Spinal cord (tissue), 10 donors: ENCODE data around the gene MAP7D1. TPM values are rescaled to one million over a fixed set of nuclear protein-coding genes. Genes with fewer than 3 reads are reported as not detected.

Experiments
- DNase-seq, 6 donors: peaks; one replicate each; pipeline versions ENCODE4 v3.0.0 to v3.0.0-alpha.2; 2013 to 2015; ENCODE audit warnings: low spot score in 6 of 6, low read depth in 4 of 6
- H3K27ac ChIP-seq: one replicate; pipeline ENCODE4 v1.5.1; 2013; ENCODE audit warnings: low read depth, low read length, control low read depth
- H3K27me3 ChIP-seq: one replicate; pipeline ENCODE4 v1.6.1; 2013; ENCODE audit warnings: low read length; ENCODE audit not compliant: control insufficient read depth, insufficient read depth
- H3K36me3 ChIP-seq: one replicate; pipeline ENCODE4 v1.6.1; 2013; ENCODE audit warnings: low read length; ENCODE audit not compliant: control insufficient read depth, insufficient read depth
- H3K4me1 ChIP-seq: one replicate; pipeline ENCODE4 v1.6.1; 2013; ENCODE audit warnings: low read length; ENCODE audit not compliant: control insufficient read depth, insufficient read depth
- H3K4me3 ChIP-seq: one replicate; pipeline ENCODE4 v1.5.1; 2013; ENCODE audit warnings: low read depth, low read length, control low read depth
- H3K9me3 ChIP-seq: one replicate; pipeline ENCODE4 v1.6.1; 2013; ENCODE audit warnings: low read length; ENCODE audit not compliant: control insufficient read depth, insufficient read depth
- WGBS: methylation state at CpG from one replicate; pipeline ENCODE4 v1.1.5; 2013; ENCODE audit warnings: missing lambda C conversion rate; ENCODE audit not compliant: insufficient coverage; 5-methylcytosine and 5-hydroxymethylcytosine counted together
- polyA plus RNA-seq, 2 donors: library from polyadenylated mRNA; unstranded; fragments of 120-200 nt; gene quantifications; one replicate each; pipeline ENCODE4 v1.2.1, GENCODE V29; 2013; ENCODE audit not compliant: insufficient read length in 2 of 2
- total RNA-seq, 2 donors: library from RNA; depleted of rRNA in 1 of 2; stranded (reverse); fragments of 120-200 nt in 1 of 2; fragments of >200 nt in 1 of 2; gene quantifications; one replicate each; pipeline versions ENCODE4 v1.2.3 to v1.2.4, GENCODE V29; 2013 to 2014
- donor health status: healthy.

The MAP7D1 gene
- total and polyA plus RNA-seq, 4 donors = 52.4 to 209 (median 124) TPM

GRCh38 chr1:36115931-36116330 lies 40.0 kb upstream of the MAP7D1 start:
- Histone ChIP-seq H3K36me3 (peaks cover 3% of the 10 kb centered on the region), H3K4me3 (no peak overlapping the region), H3K9me3 (no peaks in the 10 kb centered on the region), H3K27ac (no peak overlapping the region), H3K27me3 (no peaks in the 10 kb centered on the region), H3K4me1 (peaks cover 45% of the 10 kb centered on the region)
- no peak for DNase-seq
- 59% methylated on average over 4 of the region's 5 CpGs for WGBS

DNA sequence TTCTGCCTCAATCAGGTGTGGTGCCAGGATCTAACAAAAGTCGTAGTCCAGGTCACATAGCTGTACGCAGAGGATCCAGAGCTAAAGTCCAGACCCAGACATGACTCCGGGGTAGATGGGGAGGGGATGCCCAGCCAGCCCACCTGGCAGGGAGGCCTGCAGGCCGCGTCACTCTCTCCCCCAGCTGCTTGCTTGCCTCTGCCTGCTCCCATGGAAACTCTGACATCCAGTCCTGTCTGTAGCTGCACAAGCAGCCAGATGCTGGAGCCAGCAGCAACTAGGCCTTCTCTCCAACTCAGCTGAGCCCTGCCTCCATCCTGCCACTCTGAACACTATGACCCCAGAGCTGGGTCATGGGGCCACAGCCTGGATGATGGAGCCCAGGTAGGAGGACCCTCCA lies 39.1 kb upstream of the MAP7D1 start:
- DNase-seq = peak in 1 of 6 donors; percentile 54
- H3K27ac ChIP-seq = peak overlapping the region; percentile 21
- peaks cover 3% of the 10 kb centered on the region for H3K36me3 ChIP-seq
- no peaks in the 10 kb centered on the region for H3K9me3 ChIP-seq
- H3K27me3 ChIP-seq = no peaks in the 10 kb centered on the region
- no peak overlapping the region for H3K4me3 ChIP-seq
- WGBS = 53% methylated on average over 5 of the region's 5 CpGs
- peaks cover 45% of the 10 kb centered on the region for H3K4me1 ChIP-seq

DNA sequence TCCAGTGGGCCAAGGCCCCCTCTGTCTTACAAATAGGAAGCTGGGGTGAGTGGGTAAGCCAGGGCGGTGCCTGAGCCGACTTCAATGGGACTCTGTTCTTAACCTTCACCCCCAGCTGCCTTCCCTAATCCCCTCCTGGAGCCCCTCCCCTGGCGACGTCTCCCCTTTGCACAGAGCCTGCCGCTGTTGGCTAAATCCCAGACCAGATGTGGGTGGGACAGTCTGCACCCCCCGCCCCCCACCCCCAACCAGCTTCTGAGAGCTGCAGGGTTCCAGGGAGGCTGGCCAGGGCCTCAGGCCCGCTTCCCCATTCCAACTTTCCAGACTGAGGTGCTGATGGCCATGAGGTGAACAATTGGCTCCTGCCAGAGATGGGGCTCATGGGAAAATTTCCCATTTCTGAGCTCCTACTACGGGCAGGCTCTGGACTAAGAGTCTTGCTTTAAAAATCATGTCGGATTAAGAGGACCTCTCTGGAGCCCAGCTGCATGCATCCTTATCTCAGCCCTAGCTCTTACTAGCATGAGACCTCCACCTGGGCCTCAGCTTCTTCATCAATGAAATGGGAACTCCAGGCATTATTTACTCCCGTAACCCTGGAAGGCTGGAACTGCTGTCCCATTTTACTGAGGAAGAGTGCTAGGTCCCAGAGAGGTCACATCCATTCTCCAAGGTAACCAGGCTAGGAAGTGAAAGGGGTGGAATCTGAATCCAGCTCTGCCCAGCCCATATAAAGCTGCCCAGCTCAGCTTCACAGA lies 37.3 kb upstream of the MAP7D1 start:
- Histone ChIP-seq H3K27ac (no peak overlapping the region), H3K36me3 (peaks cover 3% of the 10 kb centered on the region), H3K4me3 (no peak overlapping the region), H3K27me3 (peaks cover 5% of the 10 kb centered on the region), H3K4me1 (peaks cover 49% of the 10 kb centered on the region), H3K9me3 (no peaks in the 10 kb centered on the region)
- no peak for DNase-seq
- 71% methylated on average over 4 of the region's 10 CpGs for WGBS

- Histone ChIP-seq H3K4me3 (no peak overlapping the region), H3K9me3 (no peaks in the 10 kb centered on the region), H3K27me3 (peaks cover 14% of the 10 kb centered on the region), H3K4me1 (peaks cover 52% of the 10 kb centered on the region), H3K27ac (no peak overlapping the region), H3K36me3 (peaks cover 3% of the 10 kb centered on the region)
- no peak for DNase-seq
- WGBS = 67% methylated on average over 7 of the region's 9 CpGs
These were observed 36.5 kb upstream of the MAP7D1 start for GRCh38 chr1:36119456-36119855.

- DNase-seq = no peak
- Histone ChIP-seq H3K4me3 (no peak overlapping the region), H3K36me3 (no peaks in the 10 kb centered on the region), H3K9me3 (no peaks in the 10 kb centered on the region), H3K27ac (no peak overlapping the region), H3K4me1 (peaks cover 42% of the 10 kb centered on the region), H3K27me3 (peaks cover 30% of the 10 kb centered on the region)
- WGBS = 77% methylated on average over 12 of the region's 12 CpGs
These were observed 33.6 kb upstream of the MAP7D1 start for GRCh38 chr1:36122062-36123030.

GRCh38 chr1:36123356-36123755 lies 32.6 kb upstream of the MAP7D1 start:
- Histone ChIP-seq H3K4me1 (peaks cover 39% of the 10 kb centered on the region), H3K27me3 (peaks cover 30% of the 10 kb centered on the region), H3K36me3 (no peaks in the 10 kb centered on the region), H3K27ac (peak overlapping the region; percentile 42), H3K4me3 (no peak overlapping the region), H3K9me3 (no peaks in the 10 kb centered on the region)
- 60% methylated on average over 7 of the region's 8 CpGs for WGBS
- peak in 1 of 6 donors; percentile 50 for DNase-seq

GRCh38 chr1:36124404-36125128 lies 31.4 kb upstream of the MAP7D1 start:
- H3K4me3 ChIP-seq = peak overlapping the region; percentile 21
- H3K4me1 ChIP-seq = peaks cover 29% of the 10 kb centered on the region
- H3K36me3 ChIP-seq = no peaks in the 10 kb centered on the region
- no peak for DNase-seq
- H3K9me3 ChIP-seq = no peaks in the 10 kb centered on the region
- peaks cover 30% of the 10 kb centered on the region for H3K27me3 ChIP-seq
- no peak overlapping the region for H3K27ac ChIP-seq
- WGBS = 5% methylated on average over 30 of the region's 42 CpGs

GRCh38 chr1:36125129-36125991 lies 30.6 kb upstream of the MAP7D1 start, which contains the start of gene COL8A2:
Gene COL8A2 (minus strand): TSS chr1:36125222. CDS start chr1:36100242, 24,980 bp downstream.
- H3K27ac ChIP-seq = peak within 1 kb of the TSS; percentile 52
- peaks cover 30% of the 10 kb centered on the region for H3K27me3 ChIP-seq
- no peaks in the 10 kb centered on the region for H3K9me3 ChIP-seq
- H3K4me1 ChIP-seq = peaks cover 25% of the 10 kb centered on the region
- DNase-seq = no peak
- 8% methylated on average over 76 of the region's 77 CpGs for WGBS
- peak within 1 kb of the TSS; percentile 21 for H3K4me3 ChIP-seq
- H3K36me3 ChIP-seq = no peaks in the 10 kb centered on the region
